Activated T-cell treated with anti-CD3 and anti-CD28 coated beads, Interleukin-2, amount 50 U/mL, for 24 hours (primary cell): ENCODE data around the gene ERGIC1.

Experiments
- DNase-seq: peaks from one replicate; pipeline ENCODE4 v3.0.0-alpha.2; 2020
- H3K27ac Mint-ChIP-seq: 2 replicates; pipeline ENCODE4 v1.8.0; 2020; ENCODE audit warnings: mild to moderate bottlenecking, mixed read lengths
- H3K27me3 Mint-ChIP-seq: 2 replicates; pipeline ENCODE4 v1.8.0; 2020; ENCODE audit warnings: mixed read lengths
- H3K36me3 Mint-ChIP-seq: 2 replicates; pipeline ENCODE4 v1.8.0; 2020; ENCODE audit warnings: low read depth, mixed read lengths
- H3K4me1 Mint-ChIP-seq: 2 replicates; pipeline ENCODE4 v1.8.0; 2020; ENCODE audit warnings: low read depth, mixed read lengths
- H3K4me3 Mint-ChIP-seq: 2 replicates; pipeline ENCODE4 v1.8.0; 2020; ENCODE audit warnings: mild to moderate bottlenecking, moderate library complexity, mixed read lengths
- H3K9me3 Mint-ChIP-seq: 2 replicates; pipeline ENCODE4 v1.8.0; 2020; ENCODE audit warnings: mixed read lengths

ERGIC1 gene

DNA sequence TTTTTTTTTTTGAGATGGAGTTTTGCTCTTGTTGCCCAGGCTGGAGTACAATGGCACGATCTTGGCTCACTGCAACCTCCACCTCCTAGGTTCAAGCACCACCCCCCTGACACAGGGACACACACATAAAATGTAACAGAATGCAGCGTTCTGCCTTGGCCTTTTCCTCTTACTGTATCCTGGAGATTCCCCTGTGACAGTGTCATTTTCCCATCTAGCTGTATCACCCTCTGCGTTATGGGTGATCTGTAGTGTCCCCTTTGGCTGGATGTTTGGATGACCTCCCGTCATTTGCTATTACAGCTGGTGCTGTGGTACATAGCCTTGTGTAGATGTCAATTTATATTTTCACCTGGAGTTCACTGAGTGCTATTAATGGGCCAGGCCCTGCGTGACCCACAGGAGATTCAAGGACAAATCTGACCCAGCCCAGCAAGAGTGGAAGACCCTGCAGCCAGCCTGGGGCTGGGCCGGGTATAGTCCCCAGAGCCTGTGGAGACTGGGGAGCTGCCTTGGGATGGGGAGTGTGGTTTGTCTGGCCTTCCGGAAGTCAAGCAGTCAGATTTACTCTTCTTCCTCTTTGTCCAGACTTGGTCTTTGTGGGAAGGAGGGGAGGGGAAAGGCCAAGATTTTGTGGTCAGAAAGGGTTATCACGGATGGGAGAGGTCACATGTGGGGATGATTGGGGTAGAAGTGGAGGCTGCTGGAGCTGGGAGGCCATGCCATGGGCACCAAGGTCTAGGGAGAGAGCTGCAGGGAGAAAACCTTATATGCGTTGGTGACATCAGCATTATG is 43.6 kb downstream of the ERGIC1 start:
- Mint-ChIP-seq H3K4me3 (no peak overlapping the region), H3K27ac (no peak overlapping the region), H3K27me3 (no peaks in the 10 kb centered on the region), H3K9me3 (no peaks in the 10 kb centered on the region), H3K4me1 (peaks cover 22% of the 10 kb centered on the region), H3K36me3 (no peaks in the 10 kb centered on the region)
- DNase-seq, result no peak

DNA sequence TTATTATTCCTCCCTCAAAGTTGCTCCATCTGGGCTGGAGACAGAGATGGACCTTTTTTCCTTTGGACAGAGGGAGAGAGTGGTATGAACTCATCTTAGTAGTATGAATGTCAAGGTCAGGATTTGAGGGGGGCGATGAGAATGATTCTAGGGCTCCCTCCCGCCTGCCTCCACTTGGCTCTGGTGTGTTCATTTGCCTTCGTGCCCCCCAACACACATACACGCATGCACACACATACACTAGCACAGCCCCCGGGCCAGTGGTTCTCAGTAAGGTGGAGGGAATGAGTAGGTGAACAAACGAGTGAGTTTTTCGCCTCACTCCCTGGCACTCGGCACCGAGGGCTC is 44.5 kb downstream of the ERGIC1 start:
- DNase-seq, result no peak
- Mint-ChIP-seq H3K27ac (no peak overlapping the region), H3K4me3 (no peak overlapping the region), H3K4me1 (peaks cover 19% of the 10 kb centered on the region), H3K27me3 (no peaks in the 10 kb centered on the region), H3K9me3 (no peaks in the 10 kb centered on the region), H3K36me3 (peaks cover 5% of the 10 kb centered on the region)

- H3K27ac Mint-ChIP-seq, result no peak overlapping the region
- H3K27me3 Mint-ChIP-seq, result no peaks in the 10 kb centered on the region
- no peak overlapping the region for H3K4me3 Mint-ChIP-seq
- H3K36me3 Mint-ChIP-seq, result peaks cover 5% of the 10 kb centered on the region
- H3K9me3 Mint-ChIP-seq, result no peaks in the 10 kb centered on the region
- DNase-seq, result no peak
- peaks cover 20% of the 10 kb centered on the region for H3K4me1 Mint-ChIP-seq
Observed at GRCh38 chr5:172878933-172879752, 45.1 kb downstream of the ERGIC1 start.

GRCh38 chr5:172881691-172882370 is 47.8 kb downstream of the ERGIC1 start:
- no peaks in the 10 kb centered on the region for H3K9me3 Mint-ChIP-seq
- no peaks in the 10 kb centered on the region for H3K27me3 Mint-ChIP-seq
- peak overlapping the region; percentile 13 for H3K27ac Mint-ChIP-seq

DNA sequence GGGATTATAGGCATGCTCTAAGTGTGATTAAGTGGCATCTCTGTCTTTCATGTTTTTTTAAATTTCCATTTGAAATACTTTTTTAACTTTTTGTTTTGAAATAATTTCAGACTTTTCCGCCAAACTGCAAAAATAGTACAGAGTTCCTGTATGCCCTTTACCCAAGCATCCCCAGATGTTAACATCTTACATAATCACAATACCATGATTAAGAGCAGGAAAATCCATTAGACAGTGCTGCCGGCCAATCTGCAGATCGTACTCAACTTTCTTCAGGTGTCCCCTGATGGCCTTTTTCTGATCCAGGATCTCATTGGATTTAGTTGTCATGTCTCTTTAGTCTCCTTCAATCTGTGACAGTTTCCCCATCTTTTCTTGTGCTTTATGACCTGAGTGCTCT is 49.0 kb downstream of the ERGIC1 start:
- no peak overlapping the region for H3K27ac Mint-ChIP-seq
- no peak overlapping the region for H3K4me3 Mint-ChIP-seq
- peaks cover 10% of the 10 kb centered on the region for H3K36me3 Mint-ChIP-seq
- H3K4me1 Mint-ChIP-seq, result peaks cover 14% of the 10 kb centered on the region
- no peaks in the 10 kb centered on the region for H3K9me3 Mint-ChIP-seq
- DNase-seq, result no peak
- H3K27me3 Mint-ChIP-seq, result no peaks in the 10 kb centered on the region

More at GRCh38 chr5:172881691-172882370, 47.8 kb downstream of the ERGIC1 start:
- H3K36me3 Mint-ChIP-seq, result peaks cover 5% of the 10 kb centered on the region
- DNase-seq, result no peak
- H3K4me1 Mint-ChIP-seq, result peaks cover 16% of the 10 kb centered on the region
- no peak overlapping the region for H3K4me3 Mint-ChIP-seq

DNA sequence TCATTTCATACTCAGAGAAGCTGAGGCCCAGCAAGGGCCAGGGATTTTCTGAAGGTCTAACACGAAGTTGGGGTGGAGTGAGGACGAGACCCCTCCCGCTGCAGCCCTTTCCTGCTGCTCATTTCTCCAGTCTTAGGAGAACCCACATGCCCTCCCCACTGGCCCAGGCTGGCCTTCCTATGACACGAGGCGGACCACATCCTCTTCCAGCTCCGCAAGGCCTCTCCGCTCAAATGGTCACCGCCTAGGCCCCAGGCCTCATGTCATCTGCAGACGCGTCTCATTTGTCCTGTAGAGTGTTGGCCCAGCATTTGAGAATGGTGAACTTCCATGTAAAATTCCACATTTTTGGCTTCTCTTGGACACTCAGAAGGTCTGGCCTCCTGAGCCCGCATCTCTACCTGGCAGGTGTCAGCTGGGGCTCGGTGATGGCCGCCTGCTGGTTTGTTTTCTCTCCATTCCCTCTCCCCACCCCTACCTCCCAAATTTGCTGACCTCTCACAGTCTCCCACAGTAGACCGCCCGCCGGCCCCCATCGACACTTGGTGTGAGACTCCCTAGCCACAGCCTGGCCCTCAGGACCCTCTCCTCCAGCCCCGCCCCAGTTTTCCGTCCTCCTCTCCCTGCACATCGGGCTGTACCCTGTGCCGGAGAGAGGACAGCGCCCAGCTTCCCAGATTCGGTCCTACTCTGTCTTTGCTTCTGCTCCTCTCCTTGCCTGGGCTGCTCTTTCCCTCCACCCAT is 51.7 kb downstream of the ERGIC1 start:
- no peak for DNase-seq
- H3K4me3 Mint-ChIP-seq, result no peak overlapping the region

DNA sequence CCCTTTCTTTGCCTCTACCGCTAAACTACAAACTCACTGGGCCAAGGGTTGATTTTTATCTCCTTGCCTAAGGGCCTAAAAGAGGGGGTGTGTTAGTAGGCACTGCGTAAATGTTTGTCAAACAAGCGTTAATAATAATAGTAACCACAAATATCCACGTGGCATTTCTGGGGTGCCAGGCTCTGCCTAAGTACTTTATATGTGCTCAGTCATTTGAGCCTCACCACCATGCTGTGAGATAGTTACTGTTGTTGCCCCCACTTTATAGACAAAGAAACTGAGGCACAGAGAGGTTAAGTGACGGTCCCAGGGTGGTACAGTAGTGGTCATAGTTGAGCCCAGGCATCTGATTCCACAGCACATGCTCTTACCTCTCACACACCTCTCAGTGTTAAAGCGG is 52.4 kb downstream of the ERGIC1 start:
- Mint-ChIP-seq H3K27me3 (no peaks in the 10 kb centered on the region), H3K36me3 (peaks cover 30% of the 10 kb centered on the region), H3K27ac (no peak overlapping the region), H3K4me1 (peaks cover 13% of the 10 kb centered on the region), H3K9me3 (no peaks in the 10 kb centered on the region), H3K4me3 (no peak overlapping the region)
- DNase-seq, result no peak

More for the DNA sequence above, 51.7 kb downstream of the ERGIC1 start:
- H3K9me3 Mint-ChIP-seq, result no peaks in the 10 kb centered on the region
- H3K4me1 Mint-ChIP-seq, result peaks cover 14% of the 10 kb centered on the region
- no peak overlapping the region for H3K27ac Mint-ChIP-seq
- peaks cover 30% of the 10 kb centered on the region for H3K36me3 Mint-ChIP-seq
- no peaks in the 10 kb centered on the region for H3K27me3 Mint-ChIP-seq

DNA sequence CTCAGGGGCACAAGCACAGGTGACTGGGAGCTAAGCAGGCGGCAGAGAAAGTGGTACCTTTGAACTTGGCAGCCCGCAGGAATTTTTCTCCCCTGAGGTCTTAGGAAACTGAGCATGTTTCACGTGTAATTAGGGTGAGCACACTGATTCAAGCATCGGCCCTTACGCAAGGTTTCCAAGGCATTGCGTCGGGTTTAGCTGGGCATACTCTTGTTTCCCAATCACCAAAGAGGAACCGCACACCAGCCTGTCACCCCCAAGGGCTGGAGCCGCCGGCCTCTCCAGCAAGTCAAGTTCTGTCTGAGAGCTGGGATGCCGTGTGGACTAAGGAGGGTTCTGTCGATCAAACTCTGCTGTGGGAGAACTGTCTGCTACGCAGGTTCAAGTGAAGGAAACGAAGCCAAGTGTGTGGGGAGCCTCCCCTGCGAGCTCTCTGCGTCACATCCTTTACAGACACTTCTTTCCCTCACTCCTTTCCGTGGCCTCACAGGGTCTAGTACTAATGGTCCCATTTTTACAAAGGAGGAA is 53.0 kb downstream of the ERGIC1 start:
- no peak overlapping the region for H3K4me3 Mint-ChIP-seq
- H3K27ac Mint-ChIP-seq, result no peak overlapping the region
- H3K27me3 Mint-ChIP-seq, result no peaks in the 10 kb centered on the region
- H3K36me3 Mint-ChIP-seq, result peaks cover 32% of the 10 kb centered on the region
- no peaks in the 10 kb centered on the region for H3K9me3 Mint-ChIP-seq
- DNase-seq, result no peak
- peaks cover 7% of the 10 kb centered on the region for H3K4me1 Mint-ChIP-seq

- peaks cover 32% of the 10 kb centered on the region for H3K36me3 Mint-ChIP-seq
- no peak for DNase-seq
- H3K4me3 Mint-ChIP-seq, result no peak overlapping the region
- H3K27me3 Mint-ChIP-seq, result no peaks in the 10 kb centered on the region
- no peak overlapping the region for H3K27ac Mint-ChIP-seq
- no peaks in the 10 kb centered on the region for H3K9me3 Mint-ChIP-seq
- peaks cover 1% of the 10 kb centered on the region for H3K4me1 Mint-ChIP-seq
Observed at GRCh38 chr5:172887692-172888091, 53.6 kb downstream of the ERGIC1 start.

GRCh38 chr5:172890659-172891058 is 56.6 kb downstream of the ERGIC1 start:
- H3K27ac Mint-ChIP-seq, result no peak overlapping the region
- no peak overlapping the region for H3K4me3 Mint-ChIP-seq
- no peaks in the 10 kb centered on the region for H3K9me3 Mint-ChIP-seq
- H3K36me3 Mint-ChIP-seq, result peaks cover 27% of the 10 kb centered on the region
- H3K27me3 Mint-ChIP-seq, result no peaks in the 10 kb centered on the region
- H3K4me1 Mint-ChIP-seq, result no peaks in the 10 kb centered on the region
- DNase-seq, result no peak

GRCh38 chr5:172891716-172892421 is 57.8 kb downstream of the ERGIC1 start:
- Mint-ChIP-seq H3K4me3 (no peak overlapping the region), H3K27me3 (no peaks in the 10 kb centered on the region), H3K4me1 (peaks cover 1% of the 10 kb centered on the region), H3K36me3 (peaks cover 28% of the 10 kb centered on the region), H3K27ac (no peak overlapping the region), H3K9me3 (no peaks in the 10 kb centered on the region)
- DNase-seq, result no peak

DNA sequence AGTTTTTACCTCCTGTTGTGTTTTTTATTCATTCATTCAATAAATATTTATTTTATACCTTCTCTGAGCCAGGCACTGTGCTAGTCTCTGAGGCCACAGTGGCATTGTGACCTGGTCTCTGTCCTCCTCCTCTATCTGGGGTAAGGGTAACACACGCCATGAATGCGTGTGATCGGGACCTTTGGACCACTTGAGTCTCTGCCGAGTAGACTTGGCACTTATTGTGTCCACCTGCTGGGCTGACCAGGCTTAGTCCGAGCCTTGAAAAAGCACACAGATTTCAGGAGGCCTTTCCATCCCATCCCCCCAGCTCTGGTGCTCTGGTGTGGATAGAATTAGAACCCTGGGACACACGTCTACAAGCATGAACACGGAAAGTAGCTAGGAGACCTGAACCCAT is 58.7 kb downstream of the ERGIC1 start:
- DNase-seq, result no peak
- Mint-ChIP-seq H3K27me3 (no peaks in the 10 kb centered on the region), H3K4me3 (no peak overlapping the region), H3K36me3 (peaks cover 32% of the 10 kb centered on the region), H3K4me1 (peaks cover 7% of the 10 kb centered on the region), H3K27ac (no peak overlapping the region), H3K9me3 (no peaks in the 10 kb centered on the region)

DNA sequence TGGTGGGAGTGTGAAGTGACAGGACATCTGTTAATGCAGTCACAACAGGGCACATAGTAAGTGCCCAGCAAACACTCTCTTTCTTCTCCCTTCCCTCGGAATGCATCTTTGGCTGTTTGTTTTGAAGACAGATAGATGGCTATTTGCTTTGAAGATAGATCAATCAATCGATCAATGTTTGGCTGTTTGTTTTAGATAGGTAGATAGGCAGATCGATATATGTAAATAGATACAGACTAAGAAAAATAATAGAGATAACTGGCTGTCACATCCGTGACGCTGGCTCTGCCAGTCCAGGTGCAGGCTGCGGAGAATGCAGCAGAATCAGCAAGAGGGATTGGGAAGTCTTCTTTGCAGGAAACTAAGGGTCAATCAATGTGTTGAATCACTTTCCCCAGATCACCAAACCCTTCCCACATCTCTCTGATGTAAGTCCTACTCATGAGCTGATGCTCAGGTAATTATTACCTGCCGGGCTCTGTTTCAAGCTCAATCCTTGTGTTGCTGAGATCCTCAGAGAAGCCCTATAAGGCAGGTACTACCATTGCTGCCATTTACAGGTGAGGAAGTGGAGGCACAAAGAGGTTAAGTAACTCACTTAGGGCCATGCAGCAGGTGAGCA is 60.8 kb downstream of the ERGIC1 start:
- no peak overlapping the region for H3K4me3 Mint-ChIP-seq
- peaks cover 31% of the 10 kb centered on the region for H3K36me3 Mint-ChIP-seq
- no peak overlapping the region for H3K27ac Mint-ChIP-seq
- no peaks in the 10 kb centered on the region for H3K9me3 Mint-ChIP-seq
- peaks cover 7% of the 10 kb centered on the region for H3K4me1 Mint-ChIP-seq
- DNase-seq, result no peak
- H3K27me3 Mint-ChIP-seq, result no peaks in the 10 kb centered on the region
